B cell (primary cell): Measurements from ENCODE around the gene PRRT2. TPM values are rescaled to one million over a fixed set of nuclear protein-coding genes. Genes with fewer than 3 reads are reported as not detected.
A peak's percentile ranks its signal among the peaks of the same experiment; 100 is the strongest.

Experiments used
- ATAC-seq: fragments of 200-7000 bp; cut with Tn5 transposase; one replicate; pipeline ENCODE4 v1.10.0; 2021; ENCODE audit warnings: low read depth, mild to moderate bottlenecking, moderate number of reproducible peaks, moderate library complexity
- CTCF ChIA-PET: fragments of 350-600 bp; sonication (Branson Sonifier 250); formaldehyde crosslinking; loops from one replicate; lab custom pipeline; 2021; ENCODE audit warnings: antibody characterized with exemption, inconsistent platforms; lab: Charles Lee
- POLR2A ChIA-PET: fragments of 350-600 bp; sonication (Branson Sonifier 250); formaldehyde crosslinking; loops from one replicate; lab custom pipeline; 2021; ENCODE audit warnings: antibody characterized with exemption; lab: Charles Lee
- DNase-seq: peaks from one replicate; pipeline ENCODE4 v3.0.0; 2013
- H2AFZ ChIP-seq: 2 replicates; pipeline ENCODE4 v1.6.1; 2012; ENCODE audit warnings: mild to moderate bottlenecking, low read depth, low read length; ENCODE audit not compliant: insufficient read depth, poor library complexity, severe bottlenecking
- H3K27ac ChIP-seq, 2 donors: 1 replicate in 1 of 2; 2 replicates in 1 of 2; pipeline ENCODE4 v1.5.1; 2012 to 2013; ENCODE audit warnings: low read length in 2 of 2, mild to moderate bottlenecking in 2 of 2, moderate library complexity in 1 of 2
- H3K27me3 ChIP-seq, 4 experiments: fragments of 200-600 bp in 1 of 4; sonication (generic) in 1 of 4; replicated peaks in 1 of 4; 1 replicate in 2 of 4; 2 replicates in 2 of 4; pipeline versions ENCODE4 v1.6.1 to v1.7.0; 2013 to 2016; ENCODE audit warnings: low read length in 3 of 4, mild to moderate bottlenecking in 2 of 4, mixed read lengths in 1 of 4, moderate library complexity in 1 of 4; ENCODE audit not compliant: insufficient read depth in 4 of 4, control insufficient read depth in 3 of 4; ENCODE audit errors: control extremely low read depth in 1 of 4
- H3K36me3 ChIP-seq, 2 experiments: replicated peaks in 1 of 2; 1 replicate in 1 of 2; 2 replicates in 1 of 2; pipeline versions ENCODE4 v1.6.1 to v1.7.1; 2013; ENCODE audit warnings: low read length in 1 of 2; ENCODE audit not compliant: insufficient read depth in 2 of 2, control insufficient read depth in 1 of 2; ENCODE audit errors: control extremely low read depth in 1 of 2, extremely low read depth in 1 of 2
- H3K4me1 ChIP-seq, 2 donors: fragments of 200-600 bp in 1 of 2; sonication (generic) in 1 of 2; 1 replicate in 1 of 2; 2 replicates in 1 of 2; pipeline versions ENCODE4 v1.5.1 to v1.6.1; 2013 to 2017; ENCODE audit warnings: low read length in 2 of 2; ENCODE audit not compliant: control insufficient read depth in 2 of 2, insufficient read depth in 2 of 2
- H3K4me2 ChIP-seq: replicated peaks from 2 replicates; pipeline ENCODE3; 2012; ENCODE audit warnings: mild to moderate bottlenecking, low read depth, low read length; ENCODE audit not compliant: poor library complexity, severe bottlenecking
- H3K4me3 ChIP-seq, 5 experiments: fragments of 200-600 bp in 1 of 5; sonication (generic) in 1 of 5; 1 replicate in 3 of 5; 2 replicates in 2 of 5; pipeline versions ENCODE4 v1.5.1 to v1.7.0; 2011 to 2016; ENCODE audit warnings: low read length in 4 of 5, mild to moderate bottlenecking in 4 of 5, low read depth in 2 of 5, control low read depth in 1 of 5, moderate library complexity in 1 of 5; ENCODE audit not compliant: insufficient read depth in 1 of 5; ENCODE audit errors: control extremely low read depth in 1 of 5, extremely low read depth in 1 of 5
- H3K79me2 ChIP-seq: fragments of 200-600 bp; sonication (generic); one replicate; pipeline ENCODE4 v1.6.0; 2016; ENCODE audit warnings: low read length; ENCODE audit not compliant: control insufficient read depth, insufficient read depth
- H3K9ac ChIP-seq: fragments of 200-600 bp; sonication (generic); 2 replicates; pipeline ENCODE4 v1.6.1; 2017; ENCODE audit warnings: mild to moderate bottlenecking, low read length, moderate library complexity
- H3K9me3 ChIP-seq, 3 donors: one replicate each; pipeline versions ENCODE4 v1.6.1 to v1.7.1; 2013; ENCODE audit warnings: low read length in 2 of 3; ENCODE audit not compliant: control insufficient read depth in 2 of 3, insufficient read depth in 1 of 3; ENCODE audit errors: control extremely low read depth in 1 of 3
- H4K20me1 ChIP-seq: 2 replicates; pipeline ENCODE4 v1.6.0; 2012; ENCODE audit warnings: mild to moderate bottlenecking, low read length; ENCODE audit not compliant: insufficient read depth, control insufficient read depth, poor library complexity, severe bottlenecking
- H3K27ac Mint-ChIP-seq: one replicate; pipeline ENCODE4 v1.8.0; 2021; ENCODE audit warnings: mixed read lengths
- H3K27me3 Mint-ChIP-seq: one replicate; pipeline ENCODE4 v1.8.0; 2021; ENCODE audit warnings: mixed read lengths
- H3K4me1 Mint-ChIP-seq: one replicate; pipeline ENCODE4 v1.8.0; 2021; ENCODE audit warnings: mixed read lengths
- H3K4me3 Mint-ChIP-seq: one replicate; pipeline ENCODE4 v1.8.0; 2021; ENCODE audit warnings: mixed read lengths
- H3K9me3 Mint-ChIP-seq: one replicate; pipeline ENCODE4 v1.8.0; 2022; ENCODE audit warnings: mixed read lengths; ENCODE audit not compliant: insufficient read depth
- EZH2 ChIP-seq: IDR thresholded peaks from 2 replicates; pipeline ENCODE4 v1.6.1; 2012; ENCODE audit warnings: borderline replicate concordance, low read depth, mild to moderate bottlenecking, moderate library complexity, low read length; ENCODE audit not compliant: insufficient read depth, poor library complexity, severe bottlenecking
- WGBS: methylation state at CpG from one replicate; pipeline ENCODE4 v1.1.5; 2013; ENCODE audit warnings: missing lambda C conversion rate; ENCODE audit not compliant: insufficient coverage; 5-methylcytosine and 5-hydroxymethylcytosine counted together
- intact Hi-C: fragments of 100-400 bp; cut with micrococcal nuclease; formaldehyde crosslinking; loops from one replicate; pipeline ENCODE4 v1.10.0; 2022
- polyA minus RNA-seq: library from RNA; depleted of rRNA, polyadenylated mRNA; stranded (reverse); fragments of >200 nt; gene quantifications from 2 replicates; pipeline ENCODE4 v1.2.3, GENCODE V29; 2012
- polyA plus RNA-seq: library from polyadenylated mRNA; depleted of rRNA; stranded (reverse); fragments of >200 nt; gene quantifications from 2 replicates; pipeline ENCODE4 v1.2.3, GENCODE V29; 2012
- total RNA-seq, 2 donors: library from RNA; stranded (reverse); fragments of 120-200 nt in 1 of 2; gene quantifications; 1 replicate in 1 of 2; 2 replicates in 1 of 2; pipeline versions ENCODE4 v1.2.3 to v1.2.4, GENCODE V29; 2013 to 2022
- TF ChIP-seq, protein P1 (sequence below): fragments of 200-600 bp; IDR thresholded peaks from one replicate; pipeline ENCODE4 v1.8.0; 2022; ENCODE audit warnings: antibody characterized with exemption, mild to moderate bottlenecking

PRRT2 gene
- 1.6 and 3.1 TPM in 2 replicates for total RNA-seq
- 0.30 TPM for total RNA-seq (2013)
- polyA plus RNA-seq, result 0.71 and 0.79 TPM in 2 replicates
- 0.78 TPM in 1 of 2 replicates, not detected in the other for polyA minus RNA-seq

GRCh38 chr16:29811896-29812665 lies at the start of gene PRRT2:
Gene PRRT2 (plus strand): TSS chr16:29812193. CDS start chr16:29813055, 862 bp downstream.
- peak within 1 kb of the TSS; percentile 88 for H3K4me3 Mint-ChIP-seq
- Histone ChIP-seq H3K27ac (no peak within 1 kb of the TSS), H4K20me1 (peaks cover 47% of the 10 kb centered on the region), H3K36me3 (peaks cover 2 to 18% of the 10 kb centered on the region in 2 experiments), H3K27me3 (peaks cover 0 to 13% (median 5%) of the 10 kb centered on the region in 4 experiments), H3K4me3 (peak within 1 kb of the TSS; percentile 35 to 69 (median 51)), H3K4me1 (peaks cover 58 to 66% of the 10 kb centered on the region in 2 donors), H3K9me3 (peaks cover 0 to 5% (median 0%) of the 10 kb centered on the region in 3 donors), H2AFZ (peak within 1 kb of the TSS; percentile 67), H3K9ac (peak within 1 kb of the TSS; percentile 68), H3K79me2 (peaks cover 45% of the 10 kb centered on the region), H3K4me2 (peak within 1 kb of the TSS; percentile 99)
- ChIA-PET CTCF (interaction anchor here (1.0 to 1.5 kb wide), 3 partner anchors 8 to 37 kb away, joined by 3 to 4 read pairs (median 4); partner anchors contain the start of gene MVP), POLR2A (interaction anchor here (0.5 to 1.4 kb wide), 3 partner anchors 21 to 823 kb away, joined by 3 to 5 read pairs (median 3); partner anchors contain the start of gene KIF22)
- no peak for TF ChIP-seq EZH2
- TF ChIP-seq, protein P1, sequence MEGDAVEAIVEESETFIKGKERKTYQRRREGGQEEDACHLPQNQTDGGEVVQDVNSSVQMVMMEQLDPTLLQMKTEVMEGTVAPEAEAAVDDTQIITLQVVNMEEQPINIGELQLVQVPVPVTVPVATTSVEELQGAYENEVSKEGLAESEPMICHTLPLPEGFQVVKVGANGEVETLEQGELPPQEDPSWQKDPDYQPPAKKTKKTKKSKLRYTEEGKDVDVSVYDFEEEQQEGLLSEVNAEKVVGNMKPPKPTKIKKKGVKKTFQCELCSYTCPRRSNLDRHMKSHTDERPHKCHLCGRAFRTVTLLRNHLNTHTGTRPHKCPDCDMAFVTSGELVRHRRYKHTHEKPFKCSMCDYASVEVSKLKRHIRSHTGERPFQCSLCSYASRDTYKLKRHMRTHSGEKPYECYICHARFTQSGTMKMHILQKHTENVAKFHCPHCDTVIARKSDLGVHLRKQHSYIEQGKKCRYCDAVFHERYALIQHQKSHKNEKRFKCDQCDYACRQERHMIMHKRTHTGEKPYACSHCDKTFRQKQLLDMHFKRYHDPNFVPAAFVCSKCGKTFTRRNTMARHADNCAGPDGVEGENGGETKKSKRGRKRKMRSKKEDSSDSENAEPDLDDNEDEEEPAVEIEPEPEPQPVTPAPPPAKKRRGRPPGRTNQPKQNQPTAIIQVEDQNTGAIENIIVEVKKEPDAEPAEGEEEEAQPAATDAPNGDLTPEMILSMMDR, result no peak
- DNase-seq (peak; percentile 58), ATAC-seq (no peak)
- 7% methylated on average over 61 of the region's 69 CpGs for WGBS
- peak within 1 kb of the TSS; percentile 76 for H3K27ac Mint-ChIP-seq
- H3K27me3 Mint-ChIP-seq, result no peaks in the 10 kb centered on the region
- H3K4me1 Mint-ChIP-seq, result peaks cover 63% of the 10 kb centered on the region
- intact Hi-C loops, result loop anchor here (10.0 kb wide), 1 partner anchor 217 kb away; no protein-coding TSS in a partner anchor
- H3K9me3 Mint-ChIP-seq, result no peaks in the 10 kb centered on the region

- H3K4me1 ChIP-seq, result peaks cover 0 to 3% of the 10 kb centered on the region in 2 donors
- no peak overlapping the region for H3K4me2 ChIP-seq
- intact Hi-C loops, result no loop called here
- POLR2A ChIA-PET, result no interaction called here
- CTCF ChIA-PET, result interaction anchor here (0.7 kb wide), 1 partner anchor 269 kb away, joined by 3 read pairs; no protein-coding TSS in a partner anchor
- no peak for ATAC-seq
- no peaks in the 10 kb centered on the region for H4K20me1 ChIP-seq
- 85% methylated on average over 5 of the region's 6 CpGs for WGBS
- Mint-ChIP-seq H3K9me3 (no peaks in the 10 kb centered on the region), H3K4me1 (no peaks in the 10 kb centered on the region), H3K27me3 (no peaks in the 10 kb centered on the region), H3K4me3 (no peak overlapping the region), H3K27ac (no peak overlapping the region)
- DNase-seq, result no peak
- H2AFZ ChIP-seq, result no peak overlapping the region
- TF ChIP-seq, protein P1, result no peak
- TF ChIP-seq EZH2, result no peak
- no peaks in the 10 kb centered on the region for H3K27me3 ChIP-seq
- H3K4me3 ChIP-seq, result no peak overlapping the region
- H3K79me2 ChIP-seq, result no peaks in the 10 kb centered on the region
- no peak overlapping the region for H3K27ac ChIP-seq
- H3K36me3 ChIP-seq, result no peaks in the 10 kb centered on the region
- H3K9me3 ChIP-seq, result no peaks in the 10 kb centered on the region
- H3K9ac ChIP-seq, result no peak overlapping the region
Measured at GRCh38 chr16:29763326-29763725, 48.7 kb upstream of the PRRT2 start.
